OCI-LY3 (cell line): ENCODE data around the gene GSE1.

Source experiments
- H2AFZ ChIP-seq: fragments of 200-600, 300-600 bp; shearing (Covaris generic); 2 replicates; pipeline ENCODE4 v1.6.0; 2014; ENCODE audit warnings: antibody characterized with exemption, low read depth, low read length
- H3K27ac ChIP-seq: fragments of 200-600, 300-600 bp; sonication (generic); 2 replicates; pipeline ENCODE4 v1.5.1; 2014; ENCODE audit warnings: mild to moderate bottlenecking, low read length, moderate library complexity, mixed read lengths
- H3K27me3 ChIP-seq: fragments of 200-600, 300-600 bp; sonication (generic); 2 replicates; pipeline ENCODE4 v1.6.1; 2014; ENCODE audit warnings: low read depth, low read length, mixed read lengths
- H3K36me3 ChIP-seq: fragments of 200-600, 300-600 bp; sonication (generic); replicated peaks from 2 replicates; pipeline ENCODE3; 2014; ENCODE audit warnings: low read depth, low read length, mixed read lengths
- H3K4me1 ChIP-seq: fragments of 300-600, 200-600 bp; sonication (generic); 2 replicates; pipeline ENCODE4 v1.6.1; 2014; ENCODE audit warnings: low read length, mixed read lengths
- H3K4me2 ChIP-seq: fragments of 200-600, 300-600 bp; sonication (generic); 2 replicates; pipeline ENCODE4 v1.6.1; 2014; ENCODE audit warnings: low read length, mixed read lengths
- H3K4me3 ChIP-seq: fragments of 300-600, 200-600 bp; sonication (generic); 2 replicates; pipeline ENCODE4 v1.5.1; 2014; ENCODE audit warnings: antibody characterized with exemption, mild to moderate bottlenecking, low read length, moderate library complexity
- H3K79me2 ChIP-seq: fragments of 300-600, 200-600 bp; shearing (Covaris generic); 2 replicates; pipeline ENCODE4 v1.6.1; 2014; ENCODE audit warnings: mild to moderate bottlenecking, low read length, mixed read lengths
- H3K9ac ChIP-seq: fragments of 300-600, 200-600 bp; shearing (Covaris generic); 2 replicates; pipeline ENCODE4 v1.6.0; 2014; ENCODE audit warnings: mild to moderate bottlenecking, low read length, moderate library complexity
- H3K9me3 ChIP-seq: fragments of 200-600, 300-600 bp; shearing (Covaris generic); 2 replicates; pipeline ENCODE4 v1.6.1; 2014; ENCODE audit warnings: low read length, mixed read lengths; ENCODE audit not compliant: insufficient read depth
- H4K20me1 ChIP-seq: fragments of 200-600, 300-600 bp; sonication (generic); 2 replicates; pipeline ENCODE4 v1.6.1; 2016; ENCODE audit warnings: low read length, mixed read lengths; ENCODE audit not compliant: insufficient read depth
- CTCF ChIP-seq: fragments of 200-600, 300-600 bp; sonication (generic); IDR thresholded peaks from 2 replicates; pipeline ENCODE4 v1.5.1; 2014; ENCODE audit warnings: antibody characterized with exemption, low read length, low read depth
- EZH2phosphoT487 ChIP-seq: fragments of 200-600 bp; shearing (Covaris generic); IDR thresholded peaks from 2 replicates; pipeline ENCODE4 v1.6.1; 2018; ENCODE audit warnings: antibody characterized with exemption, mixed run types, low read depth

Gene GSE1

GRCh38 chr16:85653290-85653891 lies 40.3 kb downstream of the GSE1 start:
- TF ChIP-seq CTCF (no peak), EZH2phosphoT487 (no peak)
- H3K9me3 ChIP-seq: no peaks in the 10 kb centered on the region
- H2AFZ ChIP-seq: no peak overlapping the region
- H3K27me3 ChIP-seq: no peaks in the 10 kb centered on the region
- no peak overlapping the region for H3K4me2 ChIP-seq
- no peaks in the 10 kb centered on the region for H3K79me2 ChIP-seq
- no peak overlapping the region for H3K4me3 ChIP-seq
- H3K27ac ChIP-seq: no peak overlapping the region
- H3K9ac ChIP-seq: no peak overlapping the region
- peaks cover 15% of the 10 kb centered on the region for H3K36me3 ChIP-seq
- H3K4me1 ChIP-seq: peaks cover 25% of the 10 kb centered on the region
- H4K20me1 ChIP-seq: peaks cover 46% of the 10 kb centered on the region

- Histone ChIP-seq H3K36me3 (peaks cover 15% of the 10 kb centered on the region), H3K27ac (no peak overlapping the region)
Measured at GRCh38 chr16:85654251-85655095, 41.4 kb downstream of the GSE1 start.

GRCh38 chr16:85655216-85656129 lies 42.4 kb downstream of the GSE1 start:
- Histone ChIP-seq H3K27me3 (no peaks in the 10 kb centered on the region), H3K27ac (no peak overlapping the region), H2AFZ (no peak overlapping the region), H3K9me3 (no peaks in the 10 kb centered on the region), H3K4me2 (no peak overlapping the region), H3K4me3 (no peak overlapping the region), H3K36me3 (peaks cover 15% of the 10 kb centered on the region), H3K4me1 (peaks cover 5% of the 10 kb centered on the region), H4K20me1 (peaks cover 30% of the 10 kb centered on the region), H3K9ac (no peak overlapping the region), H3K79me2 (no peaks in the 10 kb centered on the region)
- TF ChIP-seq CTCF: no peak
- TF ChIP-seq EZH2phosphoT487: no peak

More at GRCh38 chr16:85654251-85655095, 41.4 kb downstream of the GSE1 start:
- peaks cover 35% of the 10 kb centered on the region for H4K20me1 ChIP-seq
- peaks cover 15% of the 10 kb centered on the region for H3K4me1 ChIP-seq
- H3K9me3 ChIP-seq: no peaks in the 10 kb centered on the region
- H3K79me2 ChIP-seq: no peaks in the 10 kb centered on the region
- H3K4me2 ChIP-seq: no peak overlapping the region
- no peak overlapping the region for H3K4me3 ChIP-seq
- H3K27me3 ChIP-seq: no peaks in the 10 kb centered on the region
- H3K9ac ChIP-seq: no peak overlapping the region
- TF ChIP-seq CTCF: no peak
- TF ChIP-seq EZH2phosphoT487: no peak
- no peak overlapping the region for H2AFZ ChIP-seq
